Stimulated activated CD4-positive, alpha-beta T cell treated with anti-CD3 and anti-CD28 coated beads, Interleukin-2, amount 100 ng/mL, for 24 hours (primary cell): ENCODE measurements around the gene PLA2G6.
A peak's percentile ranks its signal among the peaks of the same experiment; 100 is the strongest.
"Not testable (repeated sequence)": the region's sequence is repeated elsewhere in the genome, so short reads cannot be mapped to it uniquely, and the experiment has no call there.

Experiments used
- DNase-seq, 2 donors: peaks; one replicate each; pipeline ENCODE4 v3.0.0-alpha.2; 2020

The PLA2G6 gene

GRCh38 chr22:38127869-38128268, 53.8 kb downstream of the PLA2G6 start:
- no peak for DNase-seq

- DNase-seq, result no peak
These were observed 54.5 kb downstream of the PLA2G6 start for GRCh38 chr22:38126928-38127668.

GRCh38 chr22:38125751-38126201, 55.9 kb downstream of the PLA2G6 start:
- DNase-seq, result no peak

- no peak for DNase-seq
These were observed 56.5 kb downstream of the PLA2G6 start for GRCh38 chr22:38125038-38125610.

- no peak for DNase-seq
These were observed 57.2 kb downstream of the PLA2G6 start for GRCh38 chr22:38124236-38124974.

GRCh38 chr22:38122616-38123015, 59.0 kb downstream of the PLA2G6 start:
- DNase-seq, result no peak

- no peak for DNase-seq
These were observed 61.1 kb downstream of the PLA2G6 start for GRCh38 chr22:38120359-38121110.

GRCh38 chr22:38118747-38119146, 62.9 kb downstream of the PLA2G6 start:
- not testable (repeated sequence) for DNase-seq

GRCh38 chr22:38118182-38118581, 63.4 kb downstream of the PLA2G6 start:
- no peak for DNase-seq

GRCh38 chr22:38117556-38117955, 64.1 kb downstream of the PLA2G6 start:
- DNase-seq, result not testable (repeated sequence)

GRCh38 chr22:38115423-38116205, 66.0 kb downstream of the PLA2G6 start:
- DNase-seq, result no peak

GRCh38 chr22:38114484-38115398, 66.9 kb downstream of the PLA2G6 start:
- DNase-seq, result peak; percentile 85 to 86

GRCh38 chr22:38112381-38112780, 69.2 kb downstream of the PLA2G6 start:
- DNase-seq, result no peak

GRCh38 chr22:38111925-38112355, 69.7 kb downstream of the PLA2G6 start:
- DNase-seq, result no peak

- no peak for DNase-seq
These were observed 70.5 kb downstream of the PLA2G6 start for GRCh38 chr22:38110863-38111852.

- no peak for DNase-seq
These were observed 71.4 kb downstream of the PLA2G6 start, which contains the start of gene BAIAP2L2 for GRCh38 chr22:38110008-38110862. TSS of gene BAIAP2L2 (minus strand) at chr22:38110684. CDS start at chr22:38110525, 159 bp downstream.

GRCh38 chr22:38109371-38110001, 72.1 kb downstream of the PLA2G6 start:
- no peak for DNase-seq
